GM19035 (cell line): ENCODE measurements around the gene GRM8.

Experiments
- ATAC-seq: cut with Tn5 transposase; IDR thresholded peaks from one replicate; pipeline ENCODE4 v1.9.1; 2021; ENCODE audit not compliant: unreplicated experiment

Gene GRM8

GRCh38 chr7:127035203-127035849 lies 217.4 kb downstream of the GRM8 start:
- ATAC-seq, result no peak

GRCh38 chr7:127034186-127034806 lies 218.4 kb downstream of the GRM8 start:
- ATAC-seq, result no peak

- no peak for ATAC-seq
These were observed 222.9 kb downstream of the GRM8 start for GRCh38 chr7:127029823-127030222.

- no peak for ATAC-seq
These were observed 230.9 kb downstream of the GRM8 start for GRCh38 chr7:127021857-127022256.

GRCh38 chr7:127021019-127021738 lies 231.6 kb downstream of the GRM8 start:
- no peak for ATAC-seq

- ATAC-seq, result no peak
These were observed 233.9 kb downstream of the GRM8 start for GRCh38 chr7:127018889-127019288.

- no peak for ATAC-seq
These were observed 235.5 kb downstream of the GRM8 start for GRCh38 chr7:127017196-127017595.

- no peak for ATAC-seq
These were observed 252.0 kb downstream of the GRM8 start for GRCh38 chr7:127000725-127001124.

GRCh38 chr7:126996659-126997058 lies 256.1 kb downstream of the GRM8 start:
- no peak for ATAC-seq

- no peak for ATAC-seq
These were observed 259.0 kb downstream of the GRM8 start for GRCh38 chr7:126993626-126994213.

- no peak for ATAC-seq
These were observed 264.7 kb downstream of the GRM8 start for GRCh38 chr7:126988022-126988421.

GRCh38 chr7:126979722-126980121 lies 273.0 kb downstream of the GRM8 start:
- no peak for ATAC-seq

- ATAC-seq, result no peak
These were observed 273.9 kb downstream of the GRM8 start for GRCh38 chr7:126978865-126979264.

GRCh38 chr7:126973066-126973465 lies 279.7 kb downstream of the GRM8 start:
- no peak for ATAC-seq

GRCh38 chr7:126972571-126972970 lies 280.2 kb downstream of the GRM8 start:
- no peak for ATAC-seq

- no peak for ATAC-seq
These were observed 293.1 kb downstream of the GRM8 start for GRCh38 chr7:126959649-126960048.

- ATAC-seq, result no peak
These were observed 294.4 kb downstream of the GRM8 start for GRCh38 chr7:126958367-126958766.

- no peak for ATAC-seq
These were observed 295.3 kb downstream of the GRM8 start for GRCh38 chr7:126957443-126957842.

- no peak for ATAC-seq
These were observed 299.3 kb downstream of the GRM8 start for GRCh38 chr7:126953461-126953860.

- no peak for ATAC-seq
These were observed 304.1 kb downstream of the GRM8 start for GRCh38 chr7:126948664-126949063.

GRCh38 chr7:126940723-126941307 lies 311.9 kb downstream of the GRM8 start:
- ATAC-seq, result no peak
